ENCODE measurements around the gene SLC30A4. TPM values are rescaled to one million over a fixed set of nuclear protein-coding genes. Genes with fewer than 3 reads are reported as not detected.

SLC30A4 gene
- polyA plus RNA-seq, 3 donors, result 0.05 to 0.21 (median 0.17) TPM

DNA sequence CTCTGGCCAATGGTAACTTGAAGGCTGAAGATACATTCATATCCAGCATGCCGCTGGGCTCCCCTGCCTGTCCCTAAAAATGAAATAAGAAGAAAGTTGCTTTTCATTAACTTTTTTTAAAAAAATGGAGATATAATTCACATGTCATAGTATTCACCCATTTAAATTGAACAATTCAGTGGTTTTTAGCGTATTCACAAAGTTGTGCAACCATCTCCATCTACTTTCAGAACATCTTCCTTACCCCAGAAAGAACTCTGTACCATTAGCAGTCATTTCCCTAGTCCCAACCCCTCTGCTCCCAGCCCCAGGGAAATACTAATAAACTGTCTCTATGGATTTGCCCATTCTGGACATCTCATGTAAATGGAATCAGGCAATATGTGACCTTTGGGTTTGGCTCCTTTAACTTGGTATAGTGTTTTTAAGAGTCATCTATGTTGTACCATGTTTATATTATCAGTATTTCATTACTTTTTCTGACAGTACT, 88.4 kb downstream of the SLC30A4 start:
- H3K4me1 ChIP-seq (ENCODE audit: control insufficient read depth in 1 of 2, insufficient read depth in 2 of 2, low read length in 2 of 2), result peaks cover 8 to 10% of the 10 kb centered on the region in 2 donors

DNA sequence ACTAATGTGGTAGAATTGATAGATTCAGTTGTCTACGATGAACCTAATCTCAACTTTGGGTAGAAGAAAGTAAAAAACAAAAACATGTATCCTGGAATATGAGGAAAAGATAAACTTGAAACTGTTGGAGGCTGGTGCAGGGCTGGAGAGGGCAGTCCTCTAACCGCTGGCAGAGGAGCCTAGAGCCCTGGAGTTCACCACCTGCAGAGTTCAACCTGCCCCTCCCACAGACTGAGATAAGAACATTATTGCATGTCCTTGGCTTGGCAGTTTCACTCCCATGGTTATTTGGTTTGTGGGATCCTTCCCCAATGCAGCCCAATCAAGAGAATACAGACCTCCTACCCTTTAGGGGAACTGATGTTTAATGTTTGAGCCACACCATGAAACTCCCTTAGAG, 91.0 kb downstream of the SLC30A4 start:
- H3K4me2 ChIP-seq (replicated peaks; ENCODE audit: extremely low read depth, low read length, poor library complexity, severe bottlenecking), result no peak overlapping the region
- WGBS (ENCODE audit: insufficient coverage), result no CpG with 5 or more reads among the region's 2 CpGs
- Mint-ChIP-seq H3K36me3 (peaks cover 3 to 11% of the 10 kb centered on the region in 2 donors), H3K4me1 (peaks cover 7% of the 10 kb centered on the region), H3K9me3 (peaks cover 0 to 2% (median 0%) of the 10 kb centered on the region in 7 donors), H3K4me3 (peak overlapping the region; percentile 60 to 65), H3K27ac (no peak overlapping the region), H3K27me3 (ENCODE audit: low read depth in 3 of 3) (peaks cover 29 to 39% (median 38%) of the 10 kb centered on the region in 3 donors)
- no peak overlapping the region for H3K4me3 ChIP-seq (replicated peaks in 1 of 3; ENCODE audit: low read depth in 2 of 3, low read length in 3 of 3)
- H3K27ac ChIP-seq (ENCODE audit: low read depth in 1 of 2, low read length in 2 of 2), result no peak overlapping the region
- intact Hi-C loops (cut with micrococcal nuclease), result loop anchor here in 1 of 2 donors (5.0 kb wide), 1 partner anchor 181 kb away; no protein-coding TSS in a partner anchor
- TF ChIP-seq, protein P1, sequence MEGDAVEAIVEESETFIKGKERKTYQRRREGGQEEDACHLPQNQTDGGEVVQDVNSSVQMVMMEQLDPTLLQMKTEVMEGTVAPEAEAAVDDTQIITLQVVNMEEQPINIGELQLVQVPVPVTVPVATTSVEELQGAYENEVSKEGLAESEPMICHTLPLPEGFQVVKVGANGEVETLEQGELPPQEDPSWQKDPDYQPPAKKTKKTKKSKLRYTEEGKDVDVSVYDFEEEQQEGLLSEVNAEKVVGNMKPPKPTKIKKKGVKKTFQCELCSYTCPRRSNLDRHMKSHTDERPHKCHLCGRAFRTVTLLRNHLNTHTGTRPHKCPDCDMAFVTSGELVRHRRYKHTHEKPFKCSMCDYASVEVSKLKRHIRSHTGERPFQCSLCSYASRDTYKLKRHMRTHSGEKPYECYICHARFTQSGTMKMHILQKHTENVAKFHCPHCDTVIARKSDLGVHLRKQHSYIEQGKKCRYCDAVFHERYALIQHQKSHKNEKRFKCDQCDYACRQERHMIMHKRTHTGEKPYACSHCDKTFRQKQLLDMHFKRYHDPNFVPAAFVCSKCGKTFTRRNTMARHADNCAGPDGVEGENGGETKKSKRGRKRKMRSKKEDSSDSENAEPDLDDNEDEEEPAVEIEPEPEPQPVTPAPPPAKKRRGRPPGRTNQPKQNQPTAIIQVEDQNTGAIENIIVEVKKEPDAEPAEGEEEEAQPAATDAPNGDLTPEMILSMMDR (IDR thresholded peaks at IDR 0.05), result no peak
- no peaks in the 10 kb centered on the region for H3K79me2 ChIP-seq (ENCODE audit: insufficient read depth, low read length)
- H2AFZ ChIP-seq (ENCODE audit: insufficient read depth, low read depth, low read length, poor library complexity, severe bottlenecking), result no peak overlapping the region
- H4K20me1 ChIP-seq (ENCODE audit: insufficient read depth, low read length), result no peaks in the 10 kb centered on the region
- no peak overlapping the region for H3K9ac ChIP-seq (ENCODE audit: insufficient read depth, low read length, poor library complexity, severe bottlenecking)
- peaks cover 6 to 32% of the 10 kb centered on the region in 2 donors for H3K27me3 ChIP-seq (ENCODE audit: control insufficient read depth in 2 of 2, insufficient read depth in 2 of 2, low read length in 2 of 2)
- H3K36me3 ChIP-seq (replicated peaks in 1 of 2; ENCODE audit: control insufficient read depth in 1 of 2, insufficient read depth in 2 of 2, low read length in 2 of 2), result no peaks in the 10 kb centered on the region
- DNase-seq, result no peak
- peaks cover 8 to 10% of the 10 kb centered on the region in 2 donors for H3K4me1 ChIP-seq (ENCODE audit: control insufficient read depth in 1 of 2, insufficient read depth in 2 of 2, low read length in 2 of 2)
- H3K9me3 ChIP-seq (replicated peaks in 1 of 2; ENCODE audit: control insufficient read depth in 1 of 2, insufficient read depth in 1 of 2, low read length in 2 of 2), result no peaks in the 10 kb centered on the region

More for the DNA sequence above, 88.4 kb downstream of the SLC30A4 start:
- H3K9ac ChIP-seq (ENCODE audit: insufficient read depth, low read length, poor library complexity, severe bottlenecking), result no peak overlapping the region
- H2AFZ ChIP-seq (ENCODE audit: insufficient read depth, low read depth, low read length, poor library complexity, severe bottlenecking), result no peak overlapping the region
- peaks cover 6 to 32% of the 10 kb centered on the region in 2 donors for H3K27me3 ChIP-seq (ENCODE audit: control insufficient read depth in 2 of 2, insufficient read depth in 2 of 2, low read length in 2 of 2)
- Mint-ChIP-seq H3K9me3 (peaks cover 0 to 2% (median 0%) of the 10 kb centered on the region in 7 donors), H3K27me3 (ENCODE audit: low read depth in 3 of 3) (peaks cover 29 to 41% (median 37%) of the 10 kb centered on the region in 3 donors), H3K4me1 (peaks cover 7% of the 10 kb centered on the region), H3K27ac (peak overlapping the region in 2 of 7 donors; percentile 20 to 26), H3K36me3 (peaks cover 3 to 11% of the 10 kb centered on the region in 2 donors), H3K4me3 (peak overlapping the region in 1 of 2 donors; percentile 51)
- WGBS (ENCODE audit: insufficient coverage), result 20% methylated on average over 1 of the region's 2 CpGs
- no peaks in the 10 kb centered on the region for H3K36me3 ChIP-seq (replicated peaks in 1 of 2; ENCODE audit: control insufficient read depth in 1 of 2, insufficient read depth in 2 of 2, low read length in 2 of 2)
- H4K20me1 ChIP-seq (ENCODE audit: insufficient read depth, low read length), result no peaks in the 10 kb centered on the region
- H3K79me2 ChIP-seq (ENCODE audit: insufficient read depth, low read length), result no peaks in the 10 kb centered on the region
- no peaks in the 10 kb centered on the region for H3K9me3 ChIP-seq (replicated peaks in 1 of 2; ENCODE audit: control insufficient read depth in 1 of 2, insufficient read depth in 1 of 2, low read length in 2 of 2)
- no peak overlapping the region for H3K4me2 ChIP-seq (replicated peaks; ENCODE audit: extremely low read depth, low read length, poor library complexity, severe bottlenecking)
- intact Hi-C loops (cut with micrococcal nuclease), result loop anchor here in 1 of 2 donors (5.0 kb wide), 1 partner anchor 178 kb away; no protein-coding TSS in a partner anchor
- no peak overlapping the region for H3K4me3 ChIP-seq (replicated peaks in 1 of 3; ENCODE audit: low read depth in 2 of 3, low read length in 3 of 3)
- no peak overlapping the region for H3K27ac ChIP-seq (ENCODE audit: low read depth in 1 of 2, low read length in 2 of 2)
- no peak for DNase-seq
- TF ChIP-seq, protein P1 (IDR thresholded peaks at IDR 0.05), result no peak
